ENCODE results near the gene SND1. TPM values are rescaled to one million over a fixed set of nuclear protein-coding genes. Genes with fewer than 3 reads are reported as not detected.

Gene SND1
- total and polyA plus RNA-seq, 10 of the 15 experiments (the other 5 are each of a cell fraction or from before 2014, with no cell fraction given) = 52.4 to 270 (median 146) TPM

DNA sequence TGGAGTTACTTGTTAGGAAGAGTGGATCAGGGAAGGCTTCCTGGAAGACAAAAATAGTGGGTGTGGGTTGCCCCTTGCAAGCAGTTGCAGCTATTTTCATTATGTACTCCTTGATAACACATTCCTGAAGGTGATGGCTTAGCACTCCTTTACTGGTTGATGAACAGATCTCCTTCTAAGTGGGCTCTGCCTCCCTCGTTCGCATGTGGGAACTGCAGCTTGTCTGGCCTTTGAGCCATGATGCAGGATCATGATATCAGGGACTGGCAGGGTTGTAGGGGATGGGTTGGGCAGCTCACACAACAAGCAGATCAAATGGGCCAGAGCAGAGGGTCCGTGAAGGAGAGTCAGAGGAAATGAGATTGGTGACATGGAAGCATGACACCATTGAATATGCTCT is 408.0 kb downstream of the SND1 start (continued):
- no peak for TF ChIP-seq ZBTB40 (IDR thresholded peaks at IDR 0.05; ENCODE audit: borderline replicate concordance)
- TF ChIP-seq PKNOX1 (IDR thresholded peaks at IDR 0.05) = no peak
- no peak for TF ChIP-seq SIN3A (IDR thresholded peaks at IDR 0.05; ENCODE audit: low read depth, low read length)
- TF ChIP-seq, protein P1, sequence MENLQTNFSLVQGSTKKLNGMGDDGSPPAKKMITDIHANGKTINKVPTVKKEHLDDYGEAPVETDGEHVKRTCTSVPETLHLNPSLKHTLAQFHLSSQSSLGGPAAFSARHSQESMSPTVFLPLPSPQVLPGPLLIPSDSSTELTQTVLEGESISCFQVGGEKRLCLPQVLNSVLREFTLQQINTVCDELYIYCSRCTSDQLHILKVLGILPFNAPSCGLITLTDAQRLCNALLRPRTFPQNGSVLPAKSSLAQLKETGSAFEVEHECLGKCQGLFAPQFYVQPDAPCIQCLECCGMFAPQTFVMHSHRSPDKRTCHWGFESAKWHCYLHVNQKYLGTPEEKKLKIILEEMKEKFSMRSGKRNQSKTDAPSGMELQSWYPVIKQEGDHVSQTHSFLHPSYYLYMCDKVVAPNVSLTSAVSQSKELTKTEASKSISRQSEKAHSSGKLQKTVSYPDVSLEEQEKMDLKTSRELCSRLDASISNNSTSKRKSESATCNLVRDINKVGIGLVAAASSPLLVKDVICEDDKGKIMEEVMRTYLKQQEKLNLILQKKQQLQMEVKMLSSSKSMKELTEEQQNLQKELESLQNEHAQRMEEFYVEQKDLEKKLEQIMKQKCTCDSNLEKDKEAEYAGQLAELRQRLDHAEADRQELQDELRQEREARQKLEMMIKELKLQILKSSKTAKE (IDR thresholded peaks at IDR 0.05; ENCODE audit: low read depth, poor library complexity, severe bottlenecking) = no peak

GRCh38 chr7:128063088-128063487 is 411.1 kb downstream of the SND1 start:
- ChIA-PET POLR2A (no interaction called here), SMC1A (ENCODE audit: uncharacterized antibody, unreplicated experiment) (interaction anchor here (0.6 kb wide), 1 partner anchor 263 kb away, joined by 3 read pairs; no protein-coding TSS in a partner anchor), CTCF (interaction anchor here (1.1 kb wide), 2 partner anchors 10 to 14 kb away, joined by 3 read pairs; no protein-coding TSS in a partner anchor)
- TF ChIP-seq NRF1 (conservative IDR thresholded peaks at IDR 0.05; ENCODE audit: low read depth, low read length) (no peak), E2F4 (IDR thresholded peaks at IDR 0.05; ENCODE audit: low read depth, low read length) (no peak), STAT3 (IDR thresholded peaks at IDR 0.05; ENCODE audit: low read depth, low read length) (no peak), CREB1 (IDR thresholded peaks at IDR 0.05; ENCODE audit: low read depth) (no peak), ZZZ3 (IDR thresholded peaks at IDR 0.05; ENCODE audit: control insufficient read depth, insufficient read length, low read depth) (no peak)

More at GRCh38 chr7:128063088-128063487, 411.1 kb downstream of the SND1 start:
- FAIRE-seq (no peak), DNase-seq (ENCODE audit: low read depth, low spot score) (no peak), ATAC-seq (no peak)
- Histone ChIP-seq H3K36me3 (ENCODE audit: control insufficient read depth in 2 of 2, insufficient read depth in 2 of 2, low read length in 1 of 2) (peaks cover 13 to 22% of the 10 kb centered on the region in 2 experiments), H3K9ac (ENCODE audit: control insufficient read depth, insufficient read depth, low read length) (no peak overlapping the region), H3K4me1 (ENCODE audit: control insufficient read depth, insufficient read depth, low read length) (no peaks in the 10 kb centered on the region), H3K27me3 (replicated peaks in 1 of 2; ENCODE audit: control insufficient read depth in 2 of 2, insufficient read depth in 2 of 2, low read length in 1 of 2) (no peaks in the 10 kb centered on the region), H3K27ac (ENCODE audit: control insufficient read depth, insufficient read depth) (no peak overlapping the region), H3K9me3 (replicated peaks; ENCODE audit: control insufficient read depth, insufficient read depth, low read length) (no peaks in the 10 kb centered on the region), H2AFZ (ENCODE audit: control insufficient read depth, low read depth, low read length) (no peak overlapping the region), H3K4me3 (no peak overlapping the region), H3K79me2 (ENCODE audit: control insufficient read depth, insufficient read depth, low read length) (no peaks in the 10 kb centered on the region), H3K4me2 (ENCODE audit: control insufficient read depth, insufficient read depth) (no peak overlapping the region), H4K20me1 (ENCODE audit: control insufficient read depth, insufficient read depth) (no peaks in the 10 kb centered on the region; the same call in none of the 2 replicates)
- intact Hi-C loops (cut with micrococcal nuclease; ENCODE audit: unreplicated experiment) (no loop called here), in situ Hi-C loops (cut with MboI) (no loop called here)
- no TSS peak for BruUV-seq (replicated peaks)
- RAD21 ChIA-PET (ENCODE audit: unreplicated experiment) = no interaction called here
- 100% methylated on average over 8 of the region's 8 CpGs for WGBS (ENCODE audit: insufficient coverage, insufficient replicate concordance, low lambda C conversion rate, missing lambda C conversion rate)

Data from GM12878 (cell line).